ENCODE data around the gene FAM171A1. TPM values are rescaled to one million over a fixed set of nuclear protein-coding genes. Genes with fewer than 3 reads are reported as not detected.

The FAM171A1 gene
- polyA plus RNA-seq, 1 of the 3 experiments (the other 2 are of a cell fraction) = 26.3 TPM

GRCh38 chr10:15310776-15311568 is 60.1 kb downstream of the FAM171A1 start:
- Histone ChIP-seq H4K20me1 (ENCODE audit: insufficient read depth) (no peaks in the 10 kb centered on the region), H3K4me3 (ENCODE audit: low read depth in 2 of 2, low read length in 1 of 2) (no peak overlapping the region), H3K79me2 (ENCODE audit: insufficient read depth) (no peaks in the 10 kb centered on the region; the same call in 1 of the 2 replicates), H3K27ac (ENCODE audit: low read depth in 2 of 2, low read length in 1 of 2) (no peak overlapping the region; a peak in 1 of 4 replicates), H3K27me3 (ENCODE audit: insufficient read depth) (no peaks in the 10 kb centered on the region), H3K36me3 (replicated peaks in 1 of 2; ENCODE audit: control insufficient read depth in 1 of 2, insufficient read depth in 2 of 2, low read length in 1 of 2) (no peaks in the 10 kb centered on the region), H3F3A (replicated peaks; ENCODE audit: insufficient read depth) (no peaks in the 10 kb centered on the region), H3K9me3 (no peaks in the 10 kb centered on the region), H3K9ac (no peak overlapping the region), H3K4me1 (ENCODE audit: control insufficient read depth in 1 of 2, insufficient read depth in 2 of 2, low read depth in 1 of 2, low read length in 1 of 2) (peaks cover 4 to 37% of the 10 kb centered on the region in 2 experiments; a peak in 3 of 4 replicates), H3K4me2 (no peak overlapping the region), H2AFZ (ENCODE audit: low read depth) (no peak overlapping the region), H3K9me2 (no peaks in the 10 kb centered on the region)
- ChIA-PET POLR2A (no interaction called here), CTCF (interaction anchor here (1.8 kb wide), 1 partner anchor 11 kb away, joined by 7 read pairs; no protein-coding TSS in a partner anchor)
- no peak for DNase-seq
- TF ChIP-seq GATA2 (CRISPR knock-in tag; IDR thresholded peaks at IDR 0.05) (no peak), SIN3A (IDR thresholded peaks at IDR 0.05; ENCODE audit: borderline replicate concordance, low read depth, low read length) (no peak), FOXJ3 (CRISPR knock-in tag; IDR thresholded peaks at IDR 0.05) (no peak), EZH2phosphoT487 (IDR thresholded peaks at IDR 0.05; ENCODE audit: borderline replicate concordance, low read depth) (no peak), TAF1 (IDR thresholded peaks at IDR 0.05; ENCODE audit: borderline replicate concordance, low read depth, low read length) (no peak), ELF1 (IDR thresholded peaks at IDR 0.05) (no peak), RFX5 (IDR thresholded peaks at IDR 0.05; ENCODE audit: low read length) (no peak), CHD2 (IDR thresholded peaks at IDR 0.05; ENCODE audit: low read length, partially characterized antibody) (no peak), NFIC (IDR thresholded peaks at IDR 0.05; ENCODE audit: borderline replicate concordance) (no peak), JUND (IDR thresholded peaks at IDR 0.05) (no peak), FOXM1 (IDR thresholded peaks at IDR 0.05; ENCODE audit: low read depth) (no peak), ZBTB33 (IDR thresholded peaks at IDR 0.05; ENCODE audit: borderline replicate concordance, low read depth) (no peak), REST (IDR thresholded peaks at IDR 0.05; ENCODE audit: low read depth, low read length) (no peak), RCOR1 (IDR thresholded peaks at IDR 0.05; ENCODE audit: low read length) (no peak), SMC3 (IDR thresholded peaks at IDR 0.05; ENCODE audit: low read depth, low read length) (no peak)
- 88% methylated on average over 4 of the region's 5 CpGs for WGBS (ENCODE audit: low lambda C conversion rate)
